HCT116 (cell line): ENCODE measurements around the gene PTGR3. TPM values are rescaled to one million over a fixed set of nuclear protein-coding genes. Genes with fewer than 3 reads are reported as not detected.

Experiments used
- ATAC-seq: fragments of 200-7000 bp; cut with Tn5 transposase; 2 replicates; pipeline ENCODE4 v1.9.1; 2020; ENCODE audit warnings: mild to moderate bottlenecking, moderate library complexity
- BruUV-seq: library from RNA; stranded (reverse); fragments of 400-500 nt; replicated peaks from 2 replicates; lab custom pipeline; 2021; lab: Mats Ljungman, UMichigan
- CTCF ChIA-PET: fragments of 300-600 bp; sonication (Branson Sonifier 250); formaldehyde crosslinking; loops from one replicate; lab custom pipeline; 2021; ENCODE audit warnings: antibody characterized with exemption; lab: Charles Lee
- POLR2A ChIA-PET: fragments of 300-600, 350-600 bp; sonication (Branson Sonifier 250); formaldehyde crosslinking; loops from one replicate; lab custom pipeline; 2021; ENCODE audit warnings: antibody characterized with exemption; lab: Charles Lee
- RAD21 ChIA-PET, 2 experiments: fragments of 300-600 bp; sonication (Branson Sonifier 250); formaldehyde crosslinking; loops; one replicate each; lab custom pipeline; 2023; ENCODE audit warnings: low total read pairs in 2 of 2; ENCODE audit not compliant: uncharacterized antibody in 2 of 2, unreplicated experiment in 2 of 2, low non-redundant PET in 1 of 2; lab: Charles Lee
- DNase-seq: peaks from one replicate; pipeline ENCODE4 v3.0.0-alpha.2; 2010; ENCODE audit warnings: low read depth, low spot score
- H2AFZ ChIP-seq: fragments of 200-600 bp; shearing (Covaris generic), sonication (generic); 2 replicates; pipeline ENCODE4 v1.6.1; 2017; ENCODE audit warnings: low read depth, mixed run types, mixed read lengths, antibody characterized with exemption, low read length; ENCODE audit not compliant: poor library complexity, severe bottlenecking
- H3K27ac ChIP-seq: 2 replicates; pipeline ENCODE4 v1.5.1; 2012; ENCODE audit warnings: low read depth, low read length
- H3K27me3 ChIP-seq: fragments of 200-600 bp; sonication (generic); 2 replicates; pipeline ENCODE4 v1.6.1; 2016; ENCODE audit warnings: mixed run types, low read length, mixed read lengths; ENCODE audit not compliant: insufficient read depth
- H3K36me3 ChIP-seq, 2 experiments: fragments of 200-500 bp in 1 of 2; fragments of 200-600 bp in 1 of 2; sonication (Bioruptor generic) in 1 of 2; sonication (generic) in 1 of 2; 2 replicates each; pipeline versions ENCODE4 v1.5.1 to v1.6.1; 2014 to 2016; ENCODE audit warnings: low read length in 2 of 2, inconsistent platforms in 1 of 2, mixed read lengths in 1 of 2, mixed run types in 1 of 2; ENCODE audit not compliant: insufficient read depth in 2 of 2, control insufficient read depth in 1 of 2
- H3K4me1 ChIP-seq, 2 experiments: fragments of 200-600 bp in 1 of 2; sonication (generic) in 1 of 2; 2 replicates each; pipeline versions ENCODE4 v1.5.1 to v1.6.1; 2012 to 2017; ENCODE audit warnings: low read length in 2 of 2, inconsistent platforms in 1 of 2, mild to moderate bottlenecking in 1 of 2, mixed read lengths in 1 of 2, mixed run types in 1 of 2, moderate library complexity in 1 of 2; ENCODE audit not compliant: insufficient read depth in 2 of 2, control insufficient read depth in 1 of 2
- H3K4me2 ChIP-seq: fragments of 200-600 bp; sonication (generic); 2 replicates; pipeline ENCODE4 v1.6.1; 2017; ENCODE audit warnings: mixed run types, low read length, mixed read lengths
- H3K4me3 ChIP-seq, 2 experiments: fragments of 200-600 bp in 1 of 2; sonication (generic) in 1 of 2; replicated peaks in 1 of 2; 2 replicates each; pipeline ENCODE4 v1.5.1; 2011 to 2016; ENCODE audit warnings: low read length in 2 of 2, control low read depth in 1 of 2, low read depth in 1 of 2, mild to moderate bottlenecking in 1 of 2, mixed read lengths in 1 of 2, mixed run types in 1 of 2
- H3K79me2 ChIP-seq: fragments of 200-600 bp; sonication (generic); 2 replicates; pipeline ENCODE4 v1.6.1; 2017; ENCODE audit warnings: mild to moderate bottlenecking, mixed run types, low read length, moderate library complexity, mixed read lengths; ENCODE audit not compliant: insufficient read depth
- H3K9ac ChIP-seq: fragments of 200-600 bp; sonication (generic); 2 replicates; pipeline ENCODE4 v1.6.1; 2016; ENCODE audit warnings: low read length, mixed read lengths
- H3K9me2 ChIP-seq: fragments of 200-600 bp; sonication (generic), shearing (Covaris generic); 2 replicates; pipeline ENCODE4 v1.6.1; 2017; ENCODE audit warnings: mixed run types, mild to moderate bottlenecking, moderate library complexity; ENCODE audit not compliant: insufficient read depth
- H3K9me3 ChIP-seq, 2 experiments: fragments of 200-500 bp in 1 of 2; fragments of 200-600 bp in 1 of 2; sonication (Bioruptor generic) in 1 of 2; sonication (generic) in 1 of 2; 2 replicates each; pipeline ENCODE4 v1.6.1; 2014 to 2017; ENCODE audit warnings: low read length in 2 of 2, mixed read lengths in 2 of 2, inconsistent platforms in 1 of 2, low read depth in 1 of 2, mild to moderate bottlenecking in 1 of 2, mixed run types in 1 of 2, moderate library complexity in 1 of 2; ENCODE audit not compliant: control insufficient read depth in 1 of 2, insufficient read depth in 1 of 2
- H4K20me1 ChIP-seq: fragments of 200-600 bp; sonication (generic), shearing (Covaris generic); 2 replicates; pipeline ENCODE4 v1.6.1; 2017; ENCODE audit warnings: mixed run types, mild to moderate bottlenecking, moderate library complexity; ENCODE audit not compliant: insufficient read depth
- CEBPB ChIP-seq: IDR thresholded peaks from 2 replicates; pipeline ENCODE4 v1.6.1; 2012; ENCODE audit warnings: low read depth
- EZH2 ChIP-seq: fragments of 200-600 bp; sonication (generic); IDR thresholded peaks from 2 replicates; pipeline ENCODE4 v1.6.1; 2017; ENCODE audit warnings: antibody characterized with exemption, mixed run types
- FOSL1 ChIP-seq: IDR thresholded peaks from 2 replicates; pipeline ENCODE4 v1.6.1; 2012; ENCODE audit warnings: low read depth
- POLR2A ChIP-seq: IDR thresholded peaks from 2 replicates; pipeline ENCODE4 v1.7.0; 2011; ENCODE audit warnings: borderline replicate concordance; ENCODE audit not compliant: insufficient read depth, insufficient read length; ENCODE audit errors: extremely low read depth
- REST ChIP-seq: IDR thresholded peaks from 2 replicates; pipeline ENCODE4 v1.6.1; 2012; ENCODE audit warnings: low read depth
- SP1 ChIP-seq: IDR thresholded peaks from 2 replicates; pipeline ENCODE4 v1.6.1; 2012; ENCODE audit warnings: low read depth
- ZBTB33 ChIP-seq: IDR thresholded peaks from 2 replicates; pipeline ENCODE4 v1.6.1; 2011; ENCODE audit warnings: mild to moderate bottlenecking, low read length, moderate library complexity; ENCODE audit not compliant: insufficient replicate concordance; ENCODE audit errors: extremely low read depth
- intact Hi-C: fragments of 100-400 bp; cut with micrococcal nuclease; formaldehyde crosslinking; loops from 2 replicates; pipeline ENCODE4 v1.10.0; 2022
- total RNA-seq: library from RNA; stranded (reverse); gene quantifications from one replicate; pipeline ENCODE4 v1.2.1, GENCODE V29; 2021; ENCODE audit not compliant: unreplicated experiment

The PTGR3 gene
- total RNA-seq, 1 experiment from 2014 or later: 25.3 TPM

DNA sequence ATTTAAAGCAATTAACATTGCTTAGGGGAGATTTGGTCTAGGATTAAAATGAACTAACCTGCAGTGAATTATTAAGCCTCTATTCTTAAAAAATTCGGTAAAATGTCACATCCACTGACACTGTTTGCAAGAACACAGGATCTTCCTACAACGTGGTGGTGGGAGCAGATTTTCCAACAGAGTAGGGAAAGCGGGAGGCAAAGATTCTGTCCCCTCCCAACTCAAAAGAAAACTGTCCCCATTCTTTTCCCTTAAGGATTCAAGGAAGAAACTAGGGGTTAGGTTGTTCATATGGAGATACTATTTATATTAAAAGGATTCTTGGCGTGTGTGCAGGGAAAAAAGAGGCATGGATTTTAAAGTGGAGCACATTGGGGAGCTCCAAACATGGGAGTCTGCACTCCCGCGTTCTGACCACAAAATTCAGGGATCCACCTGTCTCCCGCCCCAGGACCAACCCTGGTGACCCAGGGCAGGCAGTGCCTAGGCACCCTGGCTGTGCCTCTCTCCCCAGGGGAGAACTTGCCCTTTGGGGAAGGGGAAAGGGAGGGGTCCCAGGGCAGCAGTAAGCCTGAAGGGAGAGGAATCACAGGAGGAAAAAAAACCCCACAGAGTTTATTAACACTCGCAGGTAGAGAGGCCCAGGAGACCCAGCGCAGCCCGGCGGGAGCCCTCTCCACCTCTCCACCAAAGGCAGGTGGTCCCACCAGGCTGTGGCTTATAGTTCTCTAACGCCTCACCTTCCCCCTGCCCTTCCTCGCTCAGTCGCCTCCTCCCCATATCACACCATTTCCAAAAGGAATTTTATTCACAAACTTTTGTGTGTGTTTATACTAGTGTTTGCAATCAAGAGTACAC is 2.3 kb downstream of the PTGR3 start (continued):
- TF ChIP-seq SP1: no peak

- ChIA-PET RAD21 (no interaction called here), CTCF (no interaction called here), POLR2A (no interaction called here)
- Histone ChIP-seq H3K4me1 (peaks cover 13 to 18% of the 10 kb centered on the region in 2 experiments; a peak in 3 of 4 replicates), H3K79me2 (peaks cover 61% of the 10 kb centered on the region), H3K27ac (no peak overlapping the region), H2AFZ (no peak overlapping the region), H4K20me1 (no peaks in the 10 kb centered on the region), H3K27me3 (no peaks in the 10 kb centered on the region), H3K4me2 (no peak overlapping the region), H3K9me3 (no peaks in the 10 kb centered on the region), H3K36me3 (peaks cover 5 to 7% of the 10 kb centered on the region in 2 experiments; a peak in 2 of 4 replicates), H3K4me3 (no peak overlapping the region), H3K9ac (no peak overlapping the region), H3K9me2 (no peaks in the 10 kb centered on the region)
- no peak for ATAC-seq
- intact Hi-C loops: no loop called here
- TF ChIP-seq FOSL1: no peak
- no peak for TF ChIP-seq POLR2A
- no peak for TF ChIP-seq EZH2
- no peak for TF ChIP-seq CEBPB
- no peak for TF ChIP-seq ZBTB33
- TF ChIP-seq REST: no peak
- DNase-seq: no peak
- BruUV-seq: no TSS peak
Measured at GRCh38 chr18:75205514-75206132, 3.3 kb downstream of the PTGR3 start.
